ENCODE results near the gene EIF3M. TPM values are rescaled to one million over a fixed set of nuclear protein-coding genes. Genes with fewer than 3 reads are reported as not detected.

The EIF3M gene
- total and polyA plus RNA-seq, 2 experiments from 2014 or later, result 667 to 714 TPM

DNA sequence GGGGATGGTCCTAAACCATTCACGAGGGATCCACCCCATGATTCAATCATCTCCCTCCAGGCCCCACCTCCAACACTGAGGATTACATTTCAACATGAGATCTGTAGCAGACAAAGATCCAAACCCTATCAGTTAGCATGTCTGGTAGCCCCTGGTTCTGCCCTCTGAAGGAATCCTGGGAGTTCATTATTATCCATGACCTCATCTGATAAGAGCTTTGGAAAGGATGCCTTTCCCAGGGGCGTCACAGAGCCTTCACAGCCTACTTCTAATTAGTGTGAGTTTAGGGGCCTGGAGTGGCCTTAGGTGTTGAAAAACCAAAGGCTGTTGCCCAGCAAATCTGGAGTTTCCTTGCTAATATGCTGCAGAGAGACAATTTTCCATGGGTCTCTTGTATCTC, 8.6 kb upstream of the EIF3M start:
- peak overlapping the region; percentile 47; the same call in 1 of the 2 replicates for H2AFZ ChIP-seq
- Mint-ChIP-seq H3K4me3 (no peak overlapping the region), H3K27me3 (ENCODE audit: insufficient read depth, low read depth, poor library complexity) (peaks cover under 1% of the 10 kb centered on the region), H3K4me1 (peaks cover 14% of the 10 kb centered on the region), H3K27ac (no peak overlapping the region), H3K9me3 (no peaks in the 10 kb centered on the region), H3K36me3 (ENCODE audit: low read depth) (no peaks in the 10 kb centered on the region; the same call in 2 of the 3 replicates)
- no peak overlapping the region for H3K27ac ChIP-seq (ENCODE audit: low read depth)
- H3F3A ChIP-seq (replicated peaks; ENCODE audit: low read depth), result no peaks in the 10 kb centered on the region
- H4K20me1 ChIP-seq (replicated peaks; ENCODE audit: insufficient read depth), result no peaks in the 10 kb centered on the region
- no peak overlapping the region for H3K4me3 ChIP-seq
- no peaks in the 10 kb centered on the region for H3K79me2 ChIP-seq (replicated peaks; ENCODE audit: insufficient read depth)
- H3K4me1 ChIP-seq (ENCODE audit: insufficient read depth), result peaks cover 6% of the 10 kb centered on the region
- H3K4me2 ChIP-seq, result no peak overlapping the region
- ATAC-seq (no peak), DNase-seq (ENCODE audit: low spot score) (no peak)
- H3K9me2 ChIP-seq (ENCODE audit: insufficient read depth), result peaks cover 6% of the 10 kb centered on the region; the same call in 1 of the 2 replicates
- TF ChIP-seq ZNF114 (CRISPR knock-in tag; IDR thresholded peaks at IDR 0.05) (no peak), STAT1 (IDR thresholded peaks at IDR 0.05; ENCODE audit: unreplicated experiment) (no peak), NANOG (IDR thresholded peaks at IDR 0.05; ENCODE audit: borderline replicate concordance) (no peak), CREB1 (CRISPR knock-in tag; IDR thresholded peaks at IDR 0.05; ENCODE audit: low read depth) (no peak), ZNF331 (CRISPR knock-in tag; IDR thresholded peaks at IDR 0.05; ENCODE audit: low read depth) (no peak), EZH2 (IDR thresholded peaks at IDR 0.05; ENCODE audit: low read depth, unreplicated experiment) (no peak), EZH2phosphoT487 (IDR thresholded peaks at IDR 0.05; ENCODE audit: unreplicated experiment) (no peak), POLR2AphosphoS5 (IDR thresholded peaks at IDR 0.05; ENCODE audit: low read depth) (no peak), JUNB (IDR thresholded peaks at IDR 0.05; ENCODE audit: unreplicated experiment) (no peak)
- TF ChIP-seq, protein P1, sequence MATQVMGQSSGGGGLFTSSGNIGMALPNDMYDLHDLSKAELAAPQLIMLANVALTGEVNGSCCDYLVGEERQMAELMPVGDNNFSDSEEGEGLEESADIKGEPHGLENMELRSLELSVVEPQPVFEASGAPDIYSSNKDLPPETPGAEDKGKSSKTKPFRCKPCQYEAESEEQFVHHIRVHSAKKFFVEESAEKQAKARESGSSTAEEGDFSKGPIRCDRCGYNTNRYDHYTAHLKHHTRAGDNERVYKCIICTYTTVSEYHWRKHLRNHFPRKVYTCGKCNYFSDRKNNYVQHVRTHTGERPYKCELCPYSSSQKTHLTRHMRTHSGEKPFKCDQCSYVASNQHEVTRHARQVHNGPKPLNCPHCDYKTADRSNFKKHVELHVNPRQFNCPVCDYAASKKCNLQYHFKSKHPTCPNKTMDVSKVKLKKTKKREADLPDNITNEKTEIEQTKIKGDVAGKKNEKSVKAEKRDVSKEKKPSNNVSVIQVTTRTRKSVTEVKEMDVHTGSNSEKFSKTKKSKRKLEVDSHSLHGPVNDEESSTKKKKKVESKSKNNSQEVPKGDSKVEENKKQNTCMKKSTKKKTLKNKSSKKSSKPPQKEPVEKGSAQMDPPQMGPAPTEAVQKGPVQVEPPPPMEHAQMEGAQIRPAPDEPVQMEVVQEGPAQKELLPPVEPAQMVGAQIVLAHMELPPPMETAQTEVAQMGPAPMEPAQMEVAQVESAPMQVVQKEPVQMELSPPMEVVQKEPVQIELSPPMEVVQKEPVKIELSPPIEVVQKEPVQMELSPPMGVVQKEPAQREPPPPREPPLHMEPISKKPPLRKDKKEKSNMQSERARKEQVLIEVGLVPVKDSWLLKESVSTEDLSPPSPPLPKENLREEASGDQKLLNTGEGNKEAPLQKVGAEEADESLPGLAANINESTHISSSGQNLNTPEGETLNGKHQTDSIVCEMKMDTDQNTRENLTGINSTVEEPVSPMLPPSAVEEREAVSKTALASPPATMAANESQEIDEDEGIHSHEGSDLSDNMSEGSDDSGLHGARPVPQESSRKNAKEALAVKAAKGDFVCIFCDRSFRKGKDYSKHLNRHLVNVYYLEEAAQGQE (IDR thresholded peaks at IDR 0.05; ENCODE audit: unreplicated experiment), result no peak
- TF ChIP-seq, protein P2, sequence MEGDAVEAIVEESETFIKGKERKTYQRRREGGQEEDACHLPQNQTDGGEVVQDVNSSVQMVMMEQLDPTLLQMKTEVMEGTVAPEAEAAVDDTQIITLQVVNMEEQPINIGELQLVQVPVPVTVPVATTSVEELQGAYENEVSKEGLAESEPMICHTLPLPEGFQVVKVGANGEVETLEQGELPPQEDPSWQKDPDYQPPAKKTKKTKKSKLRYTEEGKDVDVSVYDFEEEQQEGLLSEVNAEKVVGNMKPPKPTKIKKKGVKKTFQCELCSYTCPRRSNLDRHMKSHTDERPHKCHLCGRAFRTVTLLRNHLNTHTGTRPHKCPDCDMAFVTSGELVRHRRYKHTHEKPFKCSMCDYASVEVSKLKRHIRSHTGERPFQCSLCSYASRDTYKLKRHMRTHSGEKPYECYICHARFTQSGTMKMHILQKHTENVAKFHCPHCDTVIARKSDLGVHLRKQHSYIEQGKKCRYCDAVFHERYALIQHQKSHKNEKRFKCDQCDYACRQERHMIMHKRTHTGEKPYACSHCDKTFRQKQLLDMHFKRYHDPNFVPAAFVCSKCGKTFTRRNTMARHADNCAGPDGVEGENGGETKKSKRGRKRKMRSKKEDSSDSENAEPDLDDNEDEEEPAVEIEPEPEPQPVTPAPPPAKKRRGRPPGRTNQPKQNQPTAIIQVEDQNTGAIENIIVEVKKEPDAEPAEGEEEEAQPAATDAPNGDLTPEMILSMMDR (conservative IDR thresholded peaks at IDR 0.05; ENCODE audit: low read depth in 2 of 2), result no peak
- TF ChIP-seq, protein P3, sequence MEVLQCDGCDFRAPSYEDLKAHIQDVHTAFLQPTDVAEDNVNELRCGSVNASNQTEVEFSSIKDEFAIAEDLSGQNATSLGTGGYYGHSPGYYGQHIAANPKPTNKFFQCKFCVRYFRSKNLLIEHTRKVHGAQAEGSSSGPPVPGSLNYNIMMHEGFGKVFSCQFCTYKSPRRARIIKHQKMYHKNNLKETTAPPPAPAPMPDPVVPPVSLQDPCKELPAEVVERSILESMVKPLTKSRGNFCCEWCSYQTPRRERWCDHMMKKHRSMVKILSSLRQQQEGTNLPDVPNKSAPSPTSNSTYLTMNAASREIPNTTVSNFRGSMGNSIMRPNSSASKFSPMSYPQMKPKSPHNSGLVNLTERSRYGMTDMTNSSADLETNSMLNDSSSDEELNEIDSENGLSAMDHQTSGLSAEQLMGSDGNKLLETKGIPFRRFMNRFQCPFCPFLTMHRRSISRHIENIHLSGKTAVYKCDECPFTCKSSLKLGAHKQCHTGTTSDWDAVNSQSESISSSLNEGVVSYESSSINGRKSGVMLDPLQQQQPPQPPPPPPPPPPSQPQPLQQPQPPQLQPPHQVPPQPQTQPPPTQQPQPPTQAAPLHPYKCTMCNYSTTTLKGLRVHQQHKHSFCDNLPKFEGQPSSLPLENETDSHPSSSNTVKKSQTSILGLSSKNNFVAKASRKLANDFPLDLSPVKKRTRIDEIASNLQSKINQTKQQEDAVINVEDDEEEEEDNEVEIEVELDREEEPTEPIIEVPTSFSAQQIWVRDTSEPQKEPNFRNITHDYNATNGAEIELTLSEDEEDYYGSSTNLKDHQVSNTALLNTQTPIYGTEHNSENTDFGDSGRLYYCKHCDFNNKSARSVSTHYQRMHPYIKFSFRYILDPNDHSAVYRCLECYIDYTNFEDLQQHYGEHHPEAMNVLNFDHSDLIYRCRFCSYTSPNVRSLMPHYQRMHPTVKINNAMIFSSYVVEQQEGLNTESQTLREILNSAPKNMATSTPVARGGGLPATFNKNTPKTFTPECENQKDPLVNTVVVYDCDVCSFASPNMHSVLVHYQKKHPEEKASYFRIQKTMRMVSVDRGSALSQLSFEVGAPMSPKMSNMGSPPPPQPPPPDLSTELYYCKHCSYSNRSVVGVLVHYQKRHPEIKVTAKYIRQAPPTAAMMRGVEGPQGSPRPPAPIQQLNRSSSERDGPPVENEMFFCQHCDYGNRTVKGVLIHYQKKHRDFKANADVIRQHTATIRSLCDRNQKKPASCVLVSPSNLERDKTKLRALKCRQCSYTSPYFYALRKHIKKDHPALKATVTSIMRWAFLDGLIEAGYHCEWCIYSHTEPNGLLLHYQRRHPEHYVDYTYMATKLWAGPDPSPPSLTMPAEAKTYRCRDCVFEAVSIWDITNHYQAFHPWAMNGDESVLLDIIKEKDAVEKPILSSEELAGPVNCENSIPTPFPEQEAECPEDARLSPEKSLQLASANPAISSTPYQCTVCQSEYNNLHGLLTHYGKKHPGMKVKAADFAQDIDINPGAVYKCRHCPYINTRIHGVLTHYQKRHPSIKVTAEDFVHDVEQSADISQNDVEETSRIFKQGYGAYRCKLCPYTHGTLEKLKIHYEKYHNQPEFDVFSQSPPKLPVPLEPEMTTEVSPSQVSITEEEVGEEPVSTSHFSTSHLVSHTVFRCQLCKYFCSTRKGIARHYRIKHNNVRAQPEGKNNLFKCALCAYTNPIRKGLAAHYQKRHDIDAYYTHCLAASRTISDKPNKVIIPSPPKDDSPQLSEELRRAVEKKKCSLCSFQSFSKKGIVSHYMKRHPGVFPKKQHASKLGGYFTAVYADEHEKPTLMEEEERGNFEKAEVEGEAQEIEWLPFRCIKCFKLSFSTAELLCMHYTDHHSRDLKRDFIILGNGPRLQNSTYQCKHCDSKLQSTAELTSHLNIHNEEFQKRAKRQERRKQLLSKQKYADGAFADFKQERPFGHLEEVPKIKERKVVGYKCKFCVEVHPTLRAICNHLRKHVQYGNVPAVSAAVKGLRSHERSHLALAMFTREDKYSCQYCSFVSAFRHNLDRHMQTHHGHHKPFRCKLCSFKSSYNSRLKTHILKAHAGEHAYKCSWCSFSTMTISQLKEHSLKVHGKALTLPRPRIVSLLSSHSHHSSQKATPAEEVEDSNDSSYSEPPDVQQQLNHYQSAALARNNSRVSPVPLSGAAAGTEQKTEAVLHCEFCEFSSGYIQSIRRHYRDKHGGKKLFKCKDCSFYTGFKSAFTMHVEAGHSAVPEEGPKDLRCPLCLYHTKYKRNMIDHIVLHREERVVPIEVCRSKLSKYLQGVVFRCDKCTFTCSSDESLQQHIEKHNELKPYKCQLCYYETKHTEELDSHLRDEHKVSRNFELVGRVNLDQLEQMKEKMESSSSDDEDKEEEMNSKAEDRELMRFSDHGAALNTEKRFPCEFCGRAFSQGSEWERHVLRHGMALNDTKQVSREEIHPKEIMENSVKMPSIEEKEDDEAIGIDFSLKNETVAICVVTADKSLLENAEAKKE (CRISPR knock-in tag; IDR thresholded peaks at IDR 0.05), result no peak
- TF ChIP-seq, protein P4, sequence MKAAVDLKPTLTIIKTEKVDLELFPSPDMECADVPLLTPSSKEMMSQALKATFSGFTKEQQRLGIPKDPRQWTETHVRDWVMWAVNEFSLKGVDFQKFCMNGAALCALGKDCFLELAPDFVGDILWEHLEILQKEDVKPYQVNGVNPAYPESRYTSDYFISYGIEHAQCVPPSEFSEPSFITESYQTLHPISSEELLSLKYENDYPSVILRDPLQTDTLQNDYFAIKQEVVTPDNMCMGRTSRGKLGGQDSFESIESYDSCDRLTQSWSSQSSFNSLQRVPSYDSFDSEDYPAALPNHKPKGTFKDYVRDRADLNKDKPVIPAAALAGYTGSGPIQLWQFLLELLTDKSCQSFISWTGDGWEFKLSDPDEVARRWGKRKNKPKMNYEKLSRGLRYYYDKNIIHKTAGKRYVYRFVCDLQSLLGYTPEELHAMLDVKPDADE (IDR thresholded peaks at IDR 0.05), result no peak
- H3K27me3 ChIP-seq (ENCODE audit: insufficient read depth), result 0 out of 2 replicates have a peak, but pooled peaks cover 8% of the 10 kb centered on the region
- no peaks in the 10 kb centered on the region for H3K36me3 ChIP-seq (ENCODE audit: insufficient read depth)
